ENCODE measurements around the gene MBNL1.

MBNL1 gene

GRCh38 chr3:152276681-152277080 is 8.0 kb downstream of the MBNL1 start:
- no peak for DNase-seq (ENCODE audit: low read depth)

- no peak for DNase-seq (ENCODE audit: low read depth)
These were observed 8.5 kb downstream of the MBNL1 start for GRCh38 chr3:152277198-152277597.

- DNase-seq (ENCODE audit: low read depth) = no peak
These were observed 10.2 kb downstream of the MBNL1 start for GRCh38 chr3:152278756-152279427.

- DNase-seq (ENCODE audit: low read depth) = no peak
These were observed 10.8 kb downstream of the MBNL1 start for GRCh38 chr3:152279479-152279878.

GRCh38 chr3:152280539-152280938 is 11.8 kb downstream of the MBNL1 start:
- DNase-seq (ENCODE audit: low read depth) = no peak

- no peak for DNase-seq (ENCODE audit: low read depth)
These were observed 12.5 kb downstream of the MBNL1 start for GRCh38 chr3:152281133-152281713.

- DNase-seq (ENCODE audit: low read depth) = no peak
These were observed 14.1 kb downstream of the MBNL1 start for GRCh38 chr3:152282813-152283212.

- DNase-seq (ENCODE audit: low read depth) = no peak
These were observed 15.0 kb downstream of the MBNL1 start for GRCh38 chr3:152283492-152284381.

- DNase-seq (ENCODE audit: low read depth) = no peak
These were observed 16.2 kb downstream of the MBNL1 start for GRCh38 chr3:152284906-152285305.

- DNase-seq (ENCODE audit: low read depth) = no peak
These were observed 16.8 kb downstream of the MBNL1 start for GRCh38 chr3:152285509-152285908.

- no peak for DNase-seq (ENCODE audit: low read depth)
These were observed 19.3 kb downstream of the MBNL1 start for GRCh38 chr3:152287898-152288576.

- DNase-seq (ENCODE audit: low read depth) = no peak
These were observed 20.0 kb downstream of the MBNL1 start for GRCh38 chr3:152288681-152289080.

GRCh38 chr3:152289708-152290107 is 21.0 kb downstream of the MBNL1 start:
- DNase-seq (ENCODE audit: low read depth) = no peak

- DNase-seq (ENCODE audit: low read depth) = no peak
These were observed 21.6 kb downstream of the MBNL1 start for GRCh38 chr3:152290374-152290773.

GRCh38 chr3:152291238-152291637 is 22.5 kb downstream of the MBNL1 start:
- DNase-seq (ENCODE audit: low read depth) = no peak

GRCh38 chr3:152291649-152292066 is 22.9 kb downstream of the MBNL1 start:
- no peak for DNase-seq (ENCODE audit: low read depth)

- DNase-seq (ENCODE audit: low read depth) = no peak
These were observed 23.6 kb downstream of the MBNL1 start for GRCh38 chr3:152292366-152292765.

GRCh38 chr3:152293347-152294006 is 24.7 kb downstream of the MBNL1 start:
- DNase-seq (ENCODE audit: low read depth) = no peak

- DNase-seq (ENCODE audit: low read depth) = no peak
These were observed 26.6 kb downstream of the MBNL1 start for GRCh38 chr3:152295344-152295743.

- no peak for DNase-seq (ENCODE audit: low read depth)
These were observed 27.1 kb downstream of the MBNL1 start for GRCh38 chr3:152295806-152296205.

- no peak for DNase-seq (ENCODE audit: low read depth)
These were observed 27.7 kb downstream of the MBNL1 start for GRCh38 chr3:152296382-152296781.

GRCh38 chr3:152296971-152297370 is 28.2 kb downstream of the MBNL1 start:
- DNase-seq (ENCODE audit: low read depth) = no peak
